ENCODE measurements around the gene LIMCH1.
"Not testable (repeated sequence)": the region's sequence is repeated elsewhere in the genome, so short reads cannot be mapped to it uniquely, and the experiment has no call there.

The LIMCH1 gene

GRCh38 chr4:41538017-41538733 lies at the start of gene LIMCH1:
Gene LIMCH1 (plus strand): TSS chr4:41538157. CDS start chr4:41605996, 67,839 bp downstream.
- no peak for DNase-seq

GRCh38 chr4:41491081-41491576 lies 46.8 kb upstream of the LIMCH1 start:
- not testable (repeated sequence) for DNase-seq

- DNase-seq, result no peak
Measured at GRCh38 chr4:41496977-41497376, 41.0 kb upstream of the LIMCH1 start.

GRCh38 chr4:41498177-41498576 lies 39.8 kb upstream of the LIMCH1 start:
- DNase-seq, result no peak

- DNase-seq, result no peak
Measured at GRCh38 chr4:41504167-41504818, 33.7 kb upstream of the LIMCH1 start.

GRCh38 chr4:41505161-41505661 lies 32.7 kb upstream of the LIMCH1 start:
- no peak for DNase-seq

GRCh38 chr4:41506130-41506529 lies 31.8 kb upstream of the LIMCH1 start:
- no peak for DNase-seq

GRCh38 chr4:41507291-41507947 lies 30.5 kb upstream of the LIMCH1 start:
- no peak for DNase-seq

- no peak for DNase-seq
Measured at GRCh38 chr4:41509451-41509866, 28.5 kb upstream of the LIMCH1 start.

- DNase-seq, result no peak
Measured at GRCh38 chr4:41510179-41510578, 27.8 kb upstream of the LIMCH1 start.

- no peak for DNase-seq
Measured at GRCh38 chr4:41512136-41512535, 25.8 kb upstream of the LIMCH1 start.

- no peak for DNase-seq
Measured at GRCh38 chr4:41512596-41512995, 25.4 kb upstream of the LIMCH1 start.

- DNase-seq, result no peak
Measured at GRCh38 chr4:41514169-41514568, 23.8 kb upstream of the LIMCH1 start.

- DNase-seq, result no peak
Measured at GRCh38 chr4:41514766-41515481, 23.0 kb upstream of the LIMCH1 start.

GRCh38 chr4:41517121-41517520 lies 20.8 kb upstream of the LIMCH1 start:
- no peak for DNase-seq

- DNase-seq, result no peak
Measured at GRCh38 chr4:41517747-41518146, 20.2 kb upstream of the LIMCH1 start.

GRCh38 chr4:41524425-41524824 lies 13.5 kb upstream of the LIMCH1 start:
- DNase-seq, result no peak

GRCh38 chr4:41525129-41525528 lies 12.8 kb upstream of the LIMCH1 start:
- no peak for DNase-seq

- DNase-seq, result no peak
Measured at GRCh38 chr4:41526628-41527027, 11.3 kb upstream of the LIMCH1 start.

- DNase-seq, result no peak
Measured at GRCh38 chr4:41528512-41529205, 9.3 kb upstream of the LIMCH1 start.

- DNase-seq, result no peak
Measured at GRCh38 chr4:41530741-41531140, 7.2 kb upstream of the LIMCH1 start.

GRCh38 chr4:41532336-41532735 lies 5.6 kb upstream of the LIMCH1 start:
- DNase-seq, result no peak

Data from CD4-positive, alpha-beta T cell treated with Interleukin-21 for 1 hour (primary cell).